CD4-positive, alpha-beta T cell treated with Interleukin-10 for 1 hour (primary cell): Measurements from ENCODE around the gene GDF10.

Source experiments
- DNase-seq: peaks from one replicate; pipeline ENCODE4 v3.0.0-alpha.2; 2020

GDF10 gene

DNA sequence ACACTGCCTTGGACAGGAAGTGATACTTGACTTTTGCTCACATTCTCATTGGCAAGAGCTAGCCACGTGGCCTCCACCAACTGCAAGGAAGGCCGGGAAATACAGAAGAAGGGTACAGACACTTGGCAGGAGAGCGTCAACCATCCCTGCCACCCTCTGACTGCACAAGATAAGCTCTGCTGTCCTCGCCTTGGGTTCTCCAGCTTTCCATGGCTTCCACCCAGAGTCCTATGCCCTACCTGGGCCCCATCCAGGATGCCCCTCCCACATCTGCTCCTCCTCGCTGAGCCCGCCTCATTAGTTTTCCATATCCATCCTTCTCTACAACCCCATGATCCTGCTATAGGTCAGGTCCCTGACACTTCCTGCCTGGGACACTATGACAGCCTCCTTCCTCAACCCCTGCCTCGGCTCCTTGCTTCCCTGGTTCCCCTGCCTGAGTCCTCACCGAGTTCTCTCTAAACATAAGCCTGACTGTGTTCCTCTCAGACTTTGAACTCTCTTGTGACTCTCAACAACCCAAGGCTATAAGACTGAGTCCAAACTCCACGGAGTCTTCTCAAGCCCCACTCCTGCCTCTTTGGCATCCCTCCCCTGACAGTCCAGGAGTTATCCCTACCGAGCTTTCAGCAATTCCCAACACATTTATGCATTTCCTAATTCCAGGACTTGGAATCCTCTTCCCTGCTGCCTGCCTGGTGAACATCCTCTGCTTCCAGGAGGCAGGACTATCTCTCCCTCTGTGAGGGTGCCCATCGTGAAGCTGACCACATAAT, 23.2 kb upstream of the GDF10 start:
- no peak for DNase-seq

DNA sequence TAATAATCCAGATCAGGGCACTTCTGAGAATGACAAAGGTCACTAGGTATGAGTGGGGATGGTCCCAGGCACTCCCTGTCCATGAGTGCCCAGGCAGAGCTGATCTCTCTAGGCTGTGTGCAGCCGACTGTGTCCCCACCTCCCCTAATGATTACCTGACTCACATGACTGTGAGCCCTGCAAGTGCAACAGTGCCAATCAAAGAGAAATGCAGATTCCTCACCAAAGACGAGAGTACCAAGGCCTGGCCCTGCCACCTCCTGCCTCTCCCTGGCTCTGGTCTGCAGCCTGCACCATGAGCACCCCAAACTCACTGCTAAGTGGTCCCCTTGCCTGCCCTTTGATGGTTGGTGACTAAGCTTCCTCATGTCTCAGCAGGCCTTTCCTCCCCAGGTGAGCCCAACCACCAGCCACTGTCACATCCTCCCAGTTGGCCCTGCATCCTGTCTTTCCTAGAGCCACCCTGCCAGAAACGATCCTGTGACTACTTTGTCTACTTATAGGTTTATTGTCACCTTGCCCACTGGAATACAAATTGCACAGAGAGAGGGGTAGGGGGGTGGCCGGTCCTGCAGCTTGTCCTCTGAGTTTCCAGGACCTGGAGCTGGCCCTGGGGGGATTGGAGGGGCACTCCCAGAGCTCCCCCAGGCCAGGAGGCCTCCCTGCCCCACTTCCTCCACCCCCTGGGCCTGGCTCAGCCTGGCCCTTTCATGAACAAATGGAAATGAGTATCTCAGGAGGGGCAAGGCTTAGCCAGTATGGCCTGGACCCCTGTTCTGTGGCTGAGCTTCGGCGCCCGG, 22.4 kb upstream of the GDF10 start:
- peak; percentile 40 for DNase-seq

DNA sequence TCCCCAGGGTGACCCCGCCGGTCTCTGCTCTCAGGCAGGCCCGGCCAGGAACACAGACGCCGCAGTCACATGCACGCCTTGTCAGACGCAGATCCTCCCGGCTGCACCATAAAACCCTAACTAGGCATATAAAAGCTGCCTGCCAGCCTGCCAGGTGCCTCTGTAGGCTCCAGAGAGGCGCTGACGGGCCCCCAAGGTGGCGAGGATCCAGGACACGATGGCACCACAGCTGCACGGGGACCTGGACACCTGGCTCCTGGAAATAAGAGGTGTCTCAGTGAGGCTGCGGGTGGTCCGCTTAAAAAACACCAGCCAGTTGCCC, 21.9 kb upstream of the GDF10 start:
- no peak for DNase-seq

DNA sequence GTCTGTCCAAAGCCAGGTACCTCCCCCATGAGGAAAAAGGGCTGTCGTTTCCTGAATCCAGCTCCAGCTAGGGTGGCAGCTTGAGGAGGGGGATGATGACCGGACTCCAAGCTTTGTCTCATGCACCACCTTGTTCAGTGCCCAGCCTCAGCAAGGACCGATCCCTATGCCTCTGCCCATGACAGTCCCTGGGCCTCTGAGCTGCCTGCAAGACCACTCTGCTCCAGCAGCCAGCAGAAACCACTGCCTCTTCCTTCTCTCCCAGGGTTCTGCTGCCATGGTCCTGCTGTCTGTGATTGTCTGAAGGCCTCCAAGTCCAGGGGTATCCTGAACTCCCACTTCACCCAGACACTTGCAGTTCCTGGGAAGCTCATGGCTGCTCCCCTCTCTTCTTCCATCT, 21.3 kb upstream of the GDF10 start:
- DNase-seq: no peak

DNA sequence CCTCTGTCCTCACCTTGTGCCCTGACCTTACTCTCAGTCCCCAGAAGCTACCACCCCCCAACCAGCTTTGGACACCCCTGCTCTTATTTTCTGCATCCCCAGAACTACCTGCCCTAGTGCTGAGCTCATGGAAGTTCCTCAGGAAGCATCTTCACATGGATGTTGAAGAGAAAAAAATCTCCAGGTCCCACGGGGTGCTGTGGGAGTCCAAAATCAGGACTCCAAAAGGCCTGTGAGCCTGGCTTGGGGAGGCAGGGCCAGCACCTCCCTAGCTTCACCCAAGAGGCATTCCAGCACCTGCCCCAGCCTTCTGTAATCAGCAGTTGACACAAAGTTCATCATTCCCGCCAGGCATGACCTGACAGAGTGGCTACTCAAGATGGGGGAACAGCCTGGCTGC, 20.7 kb upstream of the GDF10 start:
- no peak for DNase-seq

DNA sequence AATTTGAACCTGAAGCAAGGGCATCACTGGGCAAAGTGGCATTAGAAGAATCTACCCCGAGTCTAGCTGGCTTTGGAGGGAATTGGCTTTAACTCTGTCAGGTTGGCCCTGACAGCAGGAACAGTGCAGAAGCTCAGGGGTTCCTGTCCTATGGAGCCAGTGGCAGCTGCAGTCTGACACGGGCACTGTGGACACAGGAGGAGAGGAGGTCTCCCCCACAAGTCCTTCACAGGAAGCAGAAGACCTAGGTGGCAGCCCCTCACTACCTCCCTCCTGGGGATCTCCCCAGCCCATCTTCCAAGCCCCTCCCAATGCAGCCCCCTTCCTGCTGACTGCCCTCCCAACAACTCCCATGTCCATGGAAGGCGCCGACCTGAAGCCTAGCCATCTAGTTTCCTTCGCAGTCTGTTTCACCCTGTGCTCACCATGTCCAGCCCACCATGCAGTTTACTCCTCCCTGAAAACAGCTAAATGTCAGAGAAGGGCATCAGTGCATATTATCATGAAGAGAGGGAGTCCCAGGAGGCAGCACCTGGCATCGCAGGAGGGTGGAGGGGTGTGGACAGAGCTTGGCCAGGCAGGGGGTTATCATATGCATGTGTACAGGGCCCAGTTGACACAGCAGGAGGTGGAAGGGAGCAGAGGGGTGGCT, 17.9 kb upstream of the GDF10 start:
- DNase-seq: no peak

DNA sequence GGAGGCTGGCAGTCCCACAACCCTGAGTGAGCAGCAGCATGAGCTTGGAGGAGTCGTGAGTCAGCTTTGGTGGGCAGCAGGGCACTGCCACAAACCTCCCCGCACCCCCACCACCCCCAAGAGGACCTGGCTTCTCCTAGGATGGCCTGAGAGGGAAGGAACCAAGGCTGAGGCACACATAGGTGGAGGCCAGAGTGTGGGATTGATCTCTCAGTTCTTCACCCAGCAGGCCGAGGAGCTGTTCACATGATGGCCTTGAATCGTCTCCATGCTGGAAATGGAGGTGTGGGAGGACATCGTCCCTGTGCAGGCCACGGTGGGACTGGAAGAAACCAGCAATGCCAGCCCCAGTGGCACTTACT, 17.4 kb upstream of the GDF10 start:
- DNase-seq: no peak

DNA sequence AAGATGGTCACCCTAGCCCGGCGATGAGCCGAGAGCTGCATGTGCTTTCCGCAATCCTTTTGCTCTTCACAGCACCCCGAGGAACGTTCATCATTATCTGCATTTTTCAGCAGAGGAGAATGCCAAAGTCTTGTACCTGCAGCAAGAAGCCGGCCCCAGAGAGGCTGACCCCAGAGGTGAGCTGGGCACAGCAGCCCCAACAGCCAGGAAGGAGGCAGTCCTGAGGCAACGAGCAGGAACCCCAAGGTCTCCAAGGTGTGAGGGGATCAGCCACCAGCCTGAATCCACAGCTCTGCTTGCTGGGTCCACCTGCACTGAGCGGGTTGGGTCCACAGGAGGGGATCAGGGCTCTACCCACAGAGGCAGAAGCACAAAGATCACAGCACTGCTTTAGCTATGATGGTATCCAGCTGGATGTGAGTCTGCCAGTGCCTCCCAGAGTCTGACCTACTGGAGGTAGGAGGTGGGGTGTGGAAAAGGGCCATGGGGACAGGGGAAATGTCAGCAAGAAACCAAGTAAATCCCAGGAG, 16.8 kb upstream of the GDF10 start:
- DNase-seq: no peak

DNA sequence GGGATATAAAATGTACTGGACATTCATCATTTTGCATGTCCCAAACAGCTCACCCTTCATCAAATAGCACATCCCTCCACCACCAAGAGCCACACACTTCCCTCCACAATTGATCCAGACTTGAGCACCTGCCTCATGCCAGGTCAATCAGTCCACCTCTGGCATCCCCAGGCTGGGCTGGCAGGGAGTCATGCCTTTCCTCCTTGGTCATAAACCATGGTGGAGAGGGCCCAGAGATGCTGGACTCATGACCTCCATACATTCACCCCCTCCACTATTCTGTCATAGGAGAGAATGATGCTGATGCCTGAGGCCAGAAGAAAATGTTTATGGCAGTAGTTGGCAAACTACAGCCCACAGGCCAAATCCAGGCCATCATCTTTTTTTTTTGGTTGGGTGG, 16.1 kb upstream of the GDF10 start:
- DNase-seq: no peak

DNA sequence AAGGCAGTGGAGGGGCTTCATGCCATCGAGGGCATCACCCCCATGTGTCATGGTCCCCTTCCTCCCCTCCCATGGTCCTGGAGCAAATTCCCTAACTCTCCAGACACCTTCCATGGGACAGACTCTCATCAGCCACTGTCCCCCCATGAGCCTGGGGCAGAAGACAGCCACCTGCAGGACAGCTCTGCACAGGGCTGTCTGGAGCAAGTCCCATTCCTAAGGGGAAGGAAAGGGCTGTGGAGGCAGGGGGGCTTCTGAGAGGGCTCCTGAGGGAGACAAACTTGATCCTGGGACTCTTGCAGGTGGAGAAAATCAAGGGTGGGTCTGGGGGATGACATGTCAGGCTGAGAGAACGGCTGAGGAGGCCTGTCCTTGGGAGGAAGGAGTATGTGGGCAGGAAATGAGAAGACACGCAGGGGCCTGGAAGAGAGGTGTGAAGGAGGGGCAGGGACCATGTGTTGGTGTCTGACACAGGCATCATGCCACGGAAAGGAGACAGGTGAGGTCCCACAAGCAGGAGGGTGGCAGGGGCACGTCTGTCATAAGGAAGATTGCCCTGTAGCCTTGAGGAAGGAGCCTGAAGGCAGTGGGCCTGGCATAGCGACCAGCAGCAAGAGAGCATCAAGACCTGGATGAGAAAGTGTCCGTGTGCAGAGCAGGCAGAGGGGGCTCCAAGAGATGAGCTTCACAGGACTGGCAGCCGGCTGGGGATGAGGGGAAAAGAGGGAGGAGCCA, 14.4 kb upstream of the GDF10 start:
- DNase-seq: no peak

DNA sequence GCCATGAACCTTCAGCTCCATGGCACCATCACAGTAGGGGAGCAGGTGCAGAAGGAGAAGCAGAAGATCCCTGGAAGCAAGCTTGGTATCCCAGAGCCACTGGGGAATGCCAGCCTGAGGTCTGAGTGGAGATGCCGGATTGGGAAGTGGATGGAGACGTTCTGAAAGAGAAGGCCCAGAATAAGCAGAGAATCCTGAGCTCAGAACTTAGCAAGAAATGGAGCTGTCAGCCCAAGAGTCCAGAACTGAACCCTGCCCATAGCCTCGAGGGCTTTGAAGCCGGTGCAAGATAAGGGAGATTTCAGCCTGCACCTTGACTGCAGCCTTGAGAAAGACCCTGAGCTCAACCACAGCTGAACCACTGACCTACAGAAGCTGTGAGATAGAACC, 13.9 kb upstream of the GDF10 start:
- no peak for DNase-seq

DNA sequence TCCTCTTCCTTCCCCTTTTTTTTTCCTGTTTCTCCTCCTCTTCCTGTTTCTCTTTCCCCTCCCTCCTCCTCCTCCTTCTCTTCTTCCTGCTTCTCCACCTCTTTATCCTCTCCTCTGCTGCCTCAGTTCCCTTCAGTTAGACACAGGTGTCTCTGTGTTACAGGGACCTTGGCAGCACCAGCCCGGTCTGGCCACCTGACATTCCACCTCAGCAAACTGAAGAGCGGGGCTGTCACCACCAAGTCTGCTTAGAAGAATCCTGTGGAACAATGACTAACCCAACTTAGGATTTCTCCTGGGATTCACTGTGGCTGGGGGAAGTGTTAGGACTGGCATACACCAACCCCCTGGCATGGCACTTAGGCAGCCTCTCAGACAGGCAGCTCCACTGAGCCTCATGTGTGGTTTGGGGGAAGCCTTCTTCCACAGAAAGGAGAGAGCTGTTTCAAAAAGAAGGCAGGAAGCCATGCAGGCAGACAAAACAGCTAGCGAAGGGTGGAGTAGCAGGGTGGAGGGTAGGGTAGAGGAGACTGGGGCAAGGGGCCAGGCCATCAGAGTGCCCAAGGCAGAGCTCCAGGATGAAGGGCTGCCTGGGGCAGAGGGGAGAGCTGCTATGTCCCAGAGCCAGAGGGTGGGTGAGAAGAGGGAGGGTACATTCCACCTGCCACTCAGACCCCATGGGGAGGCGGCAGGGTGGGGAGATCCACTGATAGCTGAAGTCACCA, 13.2 kb upstream of the GDF10 start:
- no peak for DNase-seq

DNA sequence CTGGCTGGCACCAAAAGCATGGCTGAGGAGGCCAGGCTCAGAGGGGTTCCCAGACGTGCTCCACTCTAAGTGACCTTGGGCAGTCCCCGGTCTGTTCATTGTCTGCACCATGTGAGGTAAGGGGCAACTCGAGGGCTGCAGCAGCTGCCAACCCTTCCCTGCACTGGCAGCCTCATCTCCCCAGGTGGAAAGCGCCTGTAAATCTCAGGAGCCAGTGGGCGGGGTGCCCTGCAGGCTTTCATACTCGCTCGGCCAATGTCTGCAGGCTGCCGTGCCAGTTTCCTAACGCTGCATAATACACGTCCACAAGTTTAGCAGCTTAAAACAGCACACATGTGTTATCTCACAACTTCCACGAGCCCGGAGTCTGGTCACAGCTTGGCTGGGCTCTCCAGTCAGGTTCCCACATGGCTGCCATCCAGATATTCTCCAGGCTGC, 12.6 kb upstream of the GDF10 start:
- DNase-seq: no peak

DNA sequence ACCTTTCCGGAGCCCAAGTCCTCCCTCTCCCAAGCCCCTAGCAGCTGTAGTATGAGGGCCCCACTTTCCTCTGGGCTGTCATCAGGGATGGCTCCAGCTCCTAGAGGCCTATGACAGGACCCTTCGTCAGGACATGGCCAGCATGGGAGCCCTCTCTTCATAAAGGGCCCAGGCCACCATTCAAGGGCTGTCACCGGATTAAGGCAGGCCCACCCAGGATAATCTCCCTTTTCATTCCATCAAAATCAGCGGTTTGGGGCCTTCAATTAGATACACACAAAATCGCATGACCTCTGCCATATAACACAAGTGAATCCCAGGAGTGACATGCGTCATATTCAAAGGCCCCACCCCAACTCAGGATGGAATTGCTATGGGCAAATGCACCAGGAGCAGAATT, 12.2 kb upstream of the GDF10 start:
- no peak for DNase-seq

DNA sequence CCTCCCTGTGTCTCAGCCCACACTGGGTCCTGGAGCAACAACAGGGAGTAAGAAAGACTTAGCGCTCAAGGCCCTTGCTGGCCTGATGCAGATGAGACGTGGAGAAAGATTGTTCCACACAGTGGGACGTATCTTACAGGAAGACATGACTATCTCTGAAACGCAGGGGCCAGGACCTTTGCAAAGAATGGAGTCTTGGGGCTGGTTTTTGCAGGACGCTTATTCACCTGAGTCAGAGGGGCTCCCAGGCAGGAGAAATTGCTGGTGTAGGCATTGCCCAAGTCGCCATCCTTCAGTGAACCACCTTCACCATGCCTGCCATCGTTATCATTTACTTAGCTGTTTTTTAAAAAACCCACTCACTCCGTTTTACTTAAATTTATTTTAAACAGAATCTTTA, 11.8 kb upstream of the GDF10 start:
- no peak for DNase-seq

DNA sequence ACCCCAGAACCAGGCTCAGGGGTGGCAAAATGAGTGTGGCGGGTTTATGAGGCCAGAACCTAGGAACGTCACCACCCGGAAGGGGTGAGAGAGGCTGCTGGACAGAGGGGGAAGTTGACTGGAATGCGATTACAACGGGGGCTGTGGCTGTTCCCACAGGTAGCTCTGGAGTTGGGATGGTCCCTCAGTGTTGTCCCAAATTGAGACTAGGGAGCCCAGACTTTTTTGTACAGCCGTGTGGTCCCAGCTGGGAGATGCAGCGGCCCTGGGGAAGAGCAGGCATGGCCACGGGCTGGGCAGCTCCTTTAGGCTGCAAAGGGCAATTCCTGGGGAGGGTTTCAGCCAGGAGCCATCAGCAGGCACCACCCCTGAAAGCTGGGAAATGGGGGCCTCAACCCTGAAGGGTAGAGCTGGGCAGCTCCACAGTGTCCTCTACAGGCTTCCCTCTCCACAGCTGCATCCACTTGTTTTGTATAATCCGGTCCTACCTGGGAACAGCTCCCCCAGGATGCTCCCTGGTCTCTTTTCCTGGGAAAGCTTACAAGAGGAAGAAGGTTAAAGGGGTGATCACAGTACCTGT, 11.0 kb upstream of the GDF10 start:
- no peak for DNase-seq

DNA sequence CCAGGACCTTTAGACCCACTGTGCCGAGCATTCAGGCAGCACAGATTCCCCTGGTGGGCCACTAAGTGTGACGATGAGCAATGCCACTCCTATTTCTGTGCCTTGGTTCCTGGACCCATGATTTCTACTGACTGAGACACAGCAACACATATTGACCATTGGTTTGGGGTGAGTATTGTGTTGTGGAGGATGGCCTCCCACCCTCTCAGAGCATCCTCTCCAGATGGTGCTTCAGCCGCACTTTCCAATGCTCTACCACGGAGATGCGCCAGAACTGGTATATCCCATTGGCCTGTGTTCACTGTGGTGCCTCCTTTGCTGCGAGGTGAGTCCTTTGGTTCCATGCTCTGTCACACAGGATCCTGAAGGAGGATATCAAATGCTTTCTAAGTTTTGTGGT, 10.1 kb upstream of the GDF10 start:
- DNase-seq: no peak

DNA sequence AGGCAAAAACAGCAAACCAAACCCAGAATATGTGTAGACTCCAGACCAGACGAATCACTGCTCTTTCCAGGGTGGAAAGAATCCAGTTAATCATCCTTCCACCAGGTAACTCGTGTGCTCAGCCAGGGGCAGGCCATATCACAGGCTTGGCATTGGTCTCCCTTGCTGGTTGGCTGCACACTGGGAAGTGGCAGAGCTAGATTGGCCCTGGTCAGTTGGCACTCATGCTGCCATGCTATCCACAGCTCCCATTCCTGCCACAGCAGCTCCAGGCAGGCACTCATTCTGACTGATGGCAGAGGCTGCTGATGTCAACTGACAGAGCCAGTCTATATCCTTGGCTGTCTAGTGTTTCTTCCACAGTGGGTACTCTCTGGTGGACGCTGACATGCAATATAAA, 9.7 kb upstream of the GDF10 start:
- no peak for DNase-seq

DNA sequence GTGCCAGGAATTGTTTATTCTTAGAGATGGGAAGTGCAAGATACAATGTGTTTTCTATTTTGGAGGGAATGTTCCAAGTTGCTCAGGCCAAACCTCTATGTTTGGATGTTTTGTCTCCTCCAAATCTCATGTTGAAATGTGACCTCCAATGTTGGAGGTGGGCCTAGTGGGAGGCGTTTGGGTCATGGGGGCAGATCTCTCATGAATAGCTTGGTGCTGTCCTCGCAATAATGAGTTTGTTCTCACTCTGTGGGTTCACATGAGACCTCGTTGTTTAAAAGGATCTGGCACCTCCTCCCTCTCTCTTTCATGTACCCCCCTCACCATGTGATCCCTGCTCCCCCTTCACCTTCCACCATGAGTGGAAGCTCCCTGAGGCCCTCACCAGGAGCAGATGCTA, 8.3 kb upstream of the GDF10 start:
- no peak for DNase-seq

DNA sequence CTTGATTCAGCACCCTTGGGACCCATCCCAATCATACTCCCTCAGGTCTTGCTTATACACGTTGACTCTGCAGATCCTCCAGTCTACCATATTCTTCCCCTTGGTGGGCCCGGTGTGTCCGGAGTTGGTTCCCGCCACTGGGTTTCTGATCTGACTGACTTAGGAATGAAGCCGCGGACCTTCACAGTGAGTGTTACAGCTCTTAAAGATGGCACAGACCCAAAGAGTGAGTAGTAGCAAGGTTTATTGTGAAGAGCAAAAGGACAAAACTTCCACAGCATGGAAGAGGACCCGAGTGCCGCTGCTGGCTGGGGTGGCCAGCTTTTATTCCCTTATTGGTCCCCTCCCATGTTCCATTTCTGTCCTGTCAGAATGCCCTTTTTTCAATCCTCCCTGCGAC, 5.9 kb upstream of the GDF10 start:
- no peak for DNase-seq

DNA sequence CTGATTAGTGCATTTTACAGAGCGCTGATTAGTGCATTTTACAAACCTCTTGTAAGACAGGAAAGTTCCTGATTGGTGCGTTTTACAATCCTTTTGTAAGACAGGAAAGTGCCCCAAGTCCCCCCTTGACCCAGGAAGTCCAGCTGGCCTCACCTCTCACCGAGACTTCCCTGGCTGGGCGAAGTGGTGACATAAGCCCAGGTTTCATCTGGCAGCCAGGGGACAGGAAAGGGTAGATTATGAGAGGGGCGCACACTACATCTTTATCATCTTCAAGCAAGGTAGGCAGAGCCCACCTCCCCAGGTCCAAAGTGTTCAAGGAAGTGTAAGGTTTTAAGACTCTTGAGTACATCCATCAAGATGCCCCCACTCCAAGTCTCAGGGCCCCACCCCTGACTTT, 5.5 kb upstream of the GDF10 start:
- DNase-seq: no peak

DNA sequence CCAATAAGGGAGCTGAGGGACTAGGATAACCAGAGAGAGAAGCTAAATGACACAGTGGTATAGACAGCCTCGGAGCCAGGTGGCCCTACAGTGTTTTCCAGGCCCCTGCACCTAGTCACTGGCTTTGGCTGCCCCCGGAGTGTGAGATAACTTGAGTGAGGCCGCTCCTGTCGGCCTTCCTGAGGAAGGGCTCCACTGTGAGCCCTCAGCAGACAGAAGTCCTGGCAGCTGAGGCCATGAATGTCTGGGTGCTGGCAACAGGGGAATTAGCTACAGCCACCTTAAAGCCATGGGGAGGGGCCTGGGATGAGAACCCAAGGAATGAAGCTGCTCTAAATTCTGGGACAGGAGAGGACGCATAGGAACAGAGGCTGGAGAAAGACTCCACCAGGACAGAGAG, 4.6 kb upstream of the GDF10 start:
- DNase-seq: no peak
